ENCODE results near the gene NPTXR. TPM values are rescaled to one million over a fixed set of nuclear protein-coding genes. Genes with fewer than 3 reads are reported as not detected.

The NPTXR gene
- total and polyA plus RNA-seq, 2 donors (not counting 3 experiments of a cell fraction or from before 2014, with no cell fraction given) = 0.37 to 0.73 TPM

GRCh38 chr22:38881464-38881871 is 37.6 kb upstream of the NPTXR start:
- no peak for DNase-seq (ENCODE audit: low read depth, low spot score)
- CTCF ChIA-PET = interaction anchor here (1.0 kb wide), 1 partner anchor 112 kb away, joined by 3 read pairs; no protein-coding TSS in a partner anchor
- no peaks in the 10 kb centered on the region for H3K9me3 ChIP-seq (replicated peaks; ENCODE audit: control insufficient read depth, insufficient read depth, low read length)
- H3K4me2 ChIP-seq (ENCODE audit: insufficient read depth, low read length) = no peak overlapping the region
- H3K36me3 ChIP-seq (ENCODE audit: control insufficient read depth in 2 of 2, extremely low read depth in 1 of 2, insufficient read depth in 2 of 2, low read length in 2 of 2) = no peaks in the 10 kb centered on the region
- H3K79me2 ChIP-seq (ENCODE audit: control insufficient read depth, insufficient read depth, low read length) = no peaks in the 10 kb centered on the region
- no peak overlapping the region for H3K4me3 ChIP-seq (replicated peaks in 1 of 3; ENCODE audit: insufficient read depth in 1 of 3, low read depth in 1 of 3, low read length in 3 of 3)
- no peak for TF ChIP-seq GATA2 (IDR thresholded peaks at IDR 0.05; ENCODE audit: insufficient read depth, insufficient read length, low read depth, low read length)
- no peak for TF ChIP-seq POLR2A (IDR thresholded peaks at IDR 0.05; ENCODE audit: low read depth, low read length)
- TF ChIP-seq EZH2 (IDR thresholded peaks at IDR 0.05; ENCODE audit: borderline replicate concordance, low read depth, low read length, severe bottlenecking) = no peak
- no peak for TF ChIP-seq JUN (IDR thresholded peaks at IDR 0.05; ENCODE audit: borderline replicate concordance, insufficient read depth, insufficient read length, low read depth)
- TF ChIP-seq MYC (IDR thresholded peaks at IDR 0.05; ENCODE audit: low read depth, low read length) = no peak
- TF ChIP-seq FOS (IDR thresholded peaks at IDR 0.05; ENCODE audit: borderline replicate concordance, insufficient read depth, low read length) = no peak
- TF ChIP-seq MAX (IDR thresholded peaks at IDR 0.05; ENCODE audit: insufficient read depth, insufficient read length) = no peak
- no peak for TF ChIP-seq POLR2AphosphoS5 (IDR thresholded peaks at IDR 0.05; ENCODE audit: insufficient read depth, low read depth, low read length)
- no peak for TF ChIP-seq CTCF (IDR thresholded peaks at IDR 0.05; ENCODE audit: extremely low read depth in 1 of 2, insufficient read depth in 1 of 2, low read depth in 1 of 2, low read length in 2 of 2)
- no peak overlapping the region for H3K27ac ChIP-seq (ENCODE audit: insufficient read depth, low read depth, low read length)
- FAIRE-seq = no peak
- intact Hi-C loops (cut with micrococcal nuclease) (no loop called here), dilution Hi-C loops (cut with MboI; ENCODE audit: extremely low pct_ligation_motif_present, low sequenced_read_pairs) (no loop called here)
- no peaks in the 10 kb centered on the region for H4K20me1 ChIP-seq (replicated peaks; ENCODE audit: control insufficient read depth, extremely low read depth, insufficient read depth, low read length)
- H3K4me1 ChIP-seq (ENCODE audit: control insufficient read depth, extremely low read depth, insufficient read depth, low read length) = no peaks in the 10 kb centered on the region
- no peak overlapping the region for H3K9ac ChIP-seq (replicated peaks; ENCODE audit: extremely low read depth, insufficient read depth, low read length)
- H3K9me1 ChIP-seq (replicated peaks; ENCODE audit: control insufficient read depth, extremely low read depth, insufficient read depth, low read length) = no peaks in the 10 kb centered on the region
- H2AFZ ChIP-seq (ENCODE audit: low read depth, low read length) = no peak overlapping the region
- H3K27me3 ChIP-seq (ENCODE audit: control insufficient read depth in 2 of 2, insufficient read depth in 2 of 2, low read length in 2 of 2) = peaks cover 20 to 21% of the 10 kb centered on the region in 2 experiments
- POLR2A ChIA-PET = no interaction called here
- BruUV-seq (replicated peaks) = no TSS peak
